PC-3 (cell line): Measurements from ENCODE around the gene SPNS1. TPM values are rescaled to one million over a fixed set of nuclear protein-coding genes. Genes with fewer than 3 reads are reported as not detected.

Source experiments
- ATAC-seq: fragments of 200-7000 bp; cut with Tn5 transposase; 2 replicates; pipeline ENCODE4 v1.9.1; 2020; ENCODE audit warnings: mild to moderate bottlenecking, moderate library complexity
- BruUV-seq: library from RNA; stranded (reverse); fragments of 400-500 nt; replicated peaks from 2 replicates; lab custom pipeline; 2021; lab: Mats Ljungman, UMichigan
- CTCF ChIA-PET: fragments of 300-600 bp; sonication (Branson Sonifier 250); formaldehyde crosslinking; loops from one replicate; lab custom pipeline; 2022; ENCODE audit warnings: antibody characterized with exemption; lab: Charles Lee
- POLR2A ChIA-PET: fragments of 300-600 bp; sonication (Branson Sonifier 250); formaldehyde crosslinking; loops from one replicate; lab custom pipeline; 2022; ENCODE audit warnings: antibody characterized with exemption; ENCODE audit not compliant: unreplicated experiment; lab: Charles Lee
- DNase-seq: peaks from one replicate; pipeline ENCODE4 v3.0.0-alpha.2; 2015
- H2AFZ ChIP-seq: fragments of 300-600 bp; sonication (generic); 2 replicates; pipeline ENCODE4 v1.6.0; 2016; ENCODE audit warnings: antibody characterized with exemption, low read length
- H3F3A ChIP-seq: fragments of 300-600 bp; sonication (generic); one replicate; pipeline ENCODE4 v1.6.0; 2017; ENCODE audit warnings: antibody characterized with exemption, low read length, control low read depth, mild to moderate bottlenecking; ENCODE audit not compliant: unreplicated experiment
- H3K27ac ChIP-seq: fragments of 300-600 bp; sonication (generic); 2 replicates; pipeline ENCODE4 v1.5.1; 2016; ENCODE audit warnings: mild to moderate bottlenecking, low read length
- H3K27me3 ChIP-seq: fragments of 300-600 bp; sonication (generic); 2 replicates; pipeline ENCODE4 v1.6.1; 2016; ENCODE audit warnings: low read length, mixed read lengths
- H3K36me3 ChIP-seq: fragments of 300-600 bp; sonication (generic); 2 replicates; pipeline ENCODE4 v1.6.1; 2016; ENCODE audit warnings: low read depth, mixed run types, low read length, mixed read lengths
- H3K4me1 ChIP-seq: fragments of 300-600 bp; sonication (generic); 2 replicates; pipeline ENCODE4 v1.5.1; 2016; ENCODE audit warnings: low read length; ENCODE audit not compliant: insufficient read depth
- H3K4me2 ChIP-seq: fragments of 300-600 bp; sonication (generic); 2 replicates; pipeline ENCODE4 v1.6.0; 2016; ENCODE audit warnings: low read length
- H3K4me3 ChIP-seq: fragments of 300-600 bp; sonication (generic); 2 replicates; pipeline ENCODE4 v1.5.1; 2016; ENCODE audit warnings: mild to moderate bottlenecking, low read length, mixed read lengths
- H3K79me2 ChIP-seq: fragments of 300-600 bp; sonication (generic); 2 replicates; pipeline ENCODE4 v1.6.1; 2017; ENCODE audit warnings: low read length, mixed read lengths
- H3K9ac ChIP-seq: fragments of 300-600 bp; sonication (generic); 2 replicates; pipeline ENCODE4 v1.6.0; 2016; ENCODE audit warnings: mild to moderate bottlenecking, low read length
- H3K9me2 ChIP-seq: fragments of 300-600 bp; sonication (generic); replicated peaks from 2 replicates; pipeline ENCODE4 v1.6.1; 2016; ENCODE audit warnings: mixed run types, low read length, mixed read lengths
- H3K9me3 ChIP-seq: fragments of 300-600 bp; sonication (generic); 2 replicates; pipeline ENCODE4 v1.6.1; 2016; ENCODE audit warnings: low read length, mixed read lengths
- H4K20me1 ChIP-seq: fragments of 300-600 bp; sonication (generic); 2 replicates; pipeline ENCODE4 v1.6.1; 2016; ENCODE audit warnings: low read length, mixed read lengths
- CTCF ChIP-seq: fragments of 300-600 bp; sonication (generic); conservative IDR thresholded peaks from 2 replicates; pipeline ENCODE4 v1.5.1; 2017; ENCODE audit warnings: antibody characterized with exemption, low read depth, mild to moderate bottlenecking, low read length
- EZH2 ChIP-seq: fragments of 300-600 bp; sonication (generic); IDR thresholded peaks from one replicate; pipeline ENCODE4 v1.6.1; 2017; ENCODE audit warnings: antibody characterized with exemption, mild to moderate bottlenecking, low read length; ENCODE audit not compliant: unreplicated experiment
- EZH2phosphoT487 ChIP-seq: fragments of 300-600 bp; sonication (generic); IDR thresholded peaks from 2 replicates; pipeline ENCODE4 v1.6.1; 2018; ENCODE audit warnings: mild to moderate bottlenecking, antibody characterized with exemption, low read length, borderline replicate concordance
- intact Hi-C: fragments of 100-400 bp; cut with micrococcal nuclease; formaldehyde crosslinking; loops from 2 replicates; pipeline ENCODE4 v1.9.0; 2023
- total RNA-seq: library from RNA; depleted of rRNA; stranded (reverse); fragments of >200 nt; gene quantifications from 2 replicates; pipeline ENCODE4 v1.2.3, GENCODE V29; 2014

SPNS1 gene
- total RNA-seq, 1 experiment from 2014 or later, result 44.8 TPM

GRCh38 chr16:28981517-28981916 lies 6.9 kb downstream of the SPNS1 start:
- Histone ChIP-seq H3K27ac (no peak overlapping the region), H4K20me1 (no peaks in the 10 kb centered on the region), H3K9me3 (no peaks in the 10 kb centered on the region), H3K79me2 (no peaks in the 10 kb centered on the region), H3K9me2 (no peaks in the 10 kb centered on the region), H3K9ac (no peak overlapping the region), H2AFZ (no peak overlapping the region), H3F3A (no peaks in the 10 kb centered on the region), H3K4me3 (no peak overlapping the region), H3K4me2 (no peak overlapping the region), H3K4me1 (no peaks in the 10 kb centered on the region), H3K27me3 (no peaks in the 10 kb centered on the region), H3K36me3 (peaks cover 6% of the 10 kb centered on the region; the same call in 1 of the 2 replicates)
- POLR2A ChIA-PET, result no interaction called here
- no TSS peak for BruUV-seq
- CTCF ChIA-PET, result no interaction called here
- DNase-seq (peak; percentile 58), ATAC-seq (peak; percentile 43; the same call in 1 of the 2 replicates)
- TF ChIP-seq EZH2phosphoT487 (no peak), CTCF (peak; percentile 76)
- intact Hi-C loops, result no loop called here

- H3K9me2 ChIP-seq, result no peaks in the 10 kb centered on the region
- no peak for TF ChIP-seq EZH2
- TF ChIP-seq EZH2phosphoT487, result no peak
- TF ChIP-seq CTCF, result no peak
- ChIA-PET POLR2A (no interaction called here), CTCF (no interaction called here)
- DNase-seq (no peak), ATAC-seq (no peak)
- intact Hi-C loops, result no loop called here
- no peak overlapping the region for H2AFZ ChIP-seq
- no peaks in the 10 kb centered on the region for H4K20me1 ChIP-seq
- no peak overlapping the region for H3K4me3 ChIP-seq
- no peaks in the 10 kb centered on the region for H3F3A ChIP-seq
- H3K9me3 ChIP-seq, result no peaks in the 10 kb centered on the region
- no peaks in the 10 kb centered on the region for H3K4me1 ChIP-seq
- no peak overlapping the region for H3K27ac ChIP-seq
- no peak overlapping the region for H3K9ac ChIP-seq
- BruUV-seq, result no TSS peak
- no peaks in the 10 kb centered on the region for H3K79me2 ChIP-seq
- no peak overlapping the region for H3K4me2 ChIP-seq
- H3K27me3 ChIP-seq, result no peaks in the 10 kb centered on the region
- H3K36me3 ChIP-seq, result peaks cover 6% of the 10 kb centered on the region; the same call in 1 of the 2 replicates
Measured at GRCh38 chr16:28982418-28982817, 7.8 kb downstream of the SPNS1 start.

- H3K27ac ChIP-seq, result no peak overlapping the region
- no peaks in the 10 kb centered on the region for H3K27me3 ChIP-seq
- ATAC-seq (no peak), DNase-seq (no peak)
- TF ChIP-seq EZH2phosphoT487, result no peak
- ChIA-PET CTCF (no interaction called here), POLR2A (no interaction called here)
- intact Hi-C loops, result no loop called here
- H3K9me3 ChIP-seq, result no peaks in the 10 kb centered on the region
- no peaks in the 10 kb centered on the region for H3K79me2 ChIP-seq
- no peak overlapping the region for H3K9ac ChIP-seq
- H3K4me1 ChIP-seq, result no peaks in the 10 kb centered on the region
- no TSS peak for BruUV-seq
- no peak overlapping the region for H3K4me3 ChIP-seq
- H3K4me2 ChIP-seq, result no peak overlapping the region
- H3K36me3 ChIP-seq, result peaks cover 6% of the 10 kb centered on the region; the same call in 1 of the 2 replicates
- no peaks in the 10 kb centered on the region for H4K20me1 ChIP-seq
- no peaks in the 10 kb centered on the region for H3F3A ChIP-seq
- no peak overlapping the region for H2AFZ ChIP-seq
- H3K9me2 ChIP-seq, result no peaks in the 10 kb centered on the region
Measured at GRCh38 chr16:28982949-28983348, 8.4 kb downstream of the SPNS1 start.
